DMS 273 (cell line): ENCODE data around the gene PDX1.

ENCODE experiments used
- DNase-seq: peaks from one replicate; lab custom pipeline; 2025; ENCODE audit not compliant: unreplicated experiment; lab: John Stamatoyannopoulos, UW

The PDX1 gene

GRCh38 chr13:27969082-27969865 is 49.5 kb downstream of the PDX1 start, which contains the start of gene CDX2:
CDX2 (minus strand) TSS chr13:27969315; CDS start chr13:27969006, 309 bp downstream.
- DNase-seq = peak; percentile 33

- no peak for DNase-seq
These were observed 50.0 kb downstream of the PDX1 start for GRCh38 chr13:27969866-27970229.

- DNase-seq = no peak
These were observed 50.8 kb downstream of the PDX1 start for GRCh38 chr13:27970382-27971235.

DNA sequence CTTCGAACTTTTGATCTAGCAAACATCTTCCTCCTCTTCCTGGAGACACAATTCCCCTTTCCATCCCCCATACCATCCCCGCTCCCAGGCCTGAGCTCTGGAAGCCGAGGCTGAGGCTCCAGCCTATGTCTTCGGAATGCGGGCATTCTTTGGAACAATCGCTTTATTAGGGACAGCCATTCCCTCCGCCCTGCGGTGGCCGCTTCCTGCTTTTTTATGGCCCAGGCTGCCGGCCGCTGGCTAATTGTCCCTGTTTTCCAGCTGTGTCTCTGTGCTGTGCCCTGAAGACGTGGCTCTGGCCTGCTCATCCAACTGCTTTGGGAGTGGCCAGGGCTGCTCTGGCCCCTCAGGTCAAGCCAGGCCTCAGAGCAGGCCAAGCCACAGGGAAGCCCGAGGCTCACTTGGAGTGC is 51.4 kb downstream of the PDX1 start:
- no peak for DNase-seq

- no peak for DNase-seq
These were observed 52.1 kb downstream of the PDX1 start for GRCh38 chr13:27971776-27972477.

GRCh38 chr13:27972478-27972820 is 52.6 kb downstream of the PDX1 start:
- DNase-seq = no peak

GRCh38 chr13:27973291-27973690 is 53.5 kb downstream of the PDX1 start:
- no peak for DNase-seq

DNA sequence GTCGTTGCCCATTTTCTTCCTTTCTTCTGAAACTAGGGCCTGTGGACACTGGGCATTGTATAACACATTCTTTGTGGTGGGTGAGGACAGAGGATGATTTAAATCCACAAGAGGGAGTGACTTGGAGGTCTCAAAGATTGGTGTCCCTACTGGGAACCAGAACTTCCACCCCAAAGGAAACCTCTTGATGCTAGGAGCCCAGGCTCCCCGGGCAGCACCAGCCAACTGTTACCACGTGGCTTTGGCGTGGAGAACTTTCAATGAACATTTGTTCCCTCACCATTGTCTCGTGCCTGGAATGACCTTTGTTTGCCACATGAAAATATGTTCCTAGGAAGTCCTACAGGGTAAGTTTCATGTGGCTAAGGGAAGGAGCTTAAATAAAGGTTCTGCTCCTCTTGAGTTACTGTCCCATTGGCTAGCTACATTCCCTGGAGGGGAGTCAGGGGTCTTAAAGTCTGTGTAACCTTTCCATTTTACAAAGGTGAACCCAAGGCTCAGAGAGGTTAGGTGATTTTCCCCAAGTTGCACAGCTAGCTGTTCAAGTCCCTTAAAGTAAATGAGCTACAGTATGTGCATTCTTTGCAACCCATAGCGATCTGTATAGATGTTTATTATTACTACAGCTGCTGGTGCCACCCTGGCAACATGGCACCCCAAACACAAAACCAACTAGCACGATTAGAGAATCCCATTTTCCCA is 54.3 kb downstream of the PDX1 start:
- DNase-seq = no peak
